Endothelial cell of umbilical vein (primary cell): ENCODE results near the gene GIGYF2. TPM values are rescaled to one million over a fixed set of nuclear protein-coding genes. Genes with fewer than 3 reads are reported as not detected.

ENCODE experiments used
- BruUV-seq: library from RNA; stranded (reverse); fragments of 400-500 nt; replicated peaks from 2 replicates; lab custom pipeline; 2021; lab: Mats Ljungman, UMichigan
- CTCF ChIA-PET: fragments of 300-600, 350-600 bp; sonication (Branson Sonifier 250); formaldehyde crosslinking; loops from one replicate; lab custom pipeline; 2021; ENCODE audit warnings: antibody characterized with exemption, inconsistent platforms; lab: Charles Lee
- POLR2A ChIA-PET: fragments of 300-600, 350-600 bp; sonication (Branson Sonifier 250); formaldehyde crosslinking; loops from one replicate; lab custom pipeline; 2021; ENCODE audit warnings: antibody characterized with exemption, inconsistent platforms; lab: Charles Lee
- DNase-seq: peaks from one replicate; pipeline ENCODE4 v3.0.0-alpha.2; 2011; ENCODE audit warnings: low read depth, low spot score
- FAIRE-seq: peaks from 2 replicates; lab custom pipeline; 2011; peaks lifted over from hg19 to GRCh38; lab: Jason Lieb, UNC
- H2AFZ ChIP-seq: 2 replicates; pipeline ENCODE4 v1.6.0; 2012; ENCODE audit warnings: low read depth, low read length, control low read depth, inconsistent platforms
- H3K27ac ChIP-seq: 2 replicates; pipeline ENCODE4 v1.5.1; 2011; ENCODE audit warnings: low read depth, mild to moderate bottlenecking, control low read depth, low read length, moderate library complexity; ENCODE audit not compliant: insufficient read depth
- H3K27me3 ChIP-seq, 2 experiments: 2 replicates each; pipeline versions ENCODE4 v1.6.0 to v1.6.1; 2011; ENCODE audit warnings: low read length in 2 of 2, mixed read lengths in 1 of 2; ENCODE audit not compliant: control insufficient read depth in 2 of 2, insufficient read depth in 2 of 2
- H3K36me3 ChIP-seq, 2 experiments: 2 replicates in 1 of 2; 3 replicates in 1 of 2; pipeline ENCODE4 v1.5.1; 2011; ENCODE audit warnings: low read length in 2 of 2, mild to moderate bottlenecking in 1 of 2, moderate library complexity in 1 of 2; ENCODE audit not compliant: control insufficient read depth in 2 of 2, insufficient read depth in 2 of 2; ENCODE audit errors: extremely low read depth in 1 of 2
- H3K4me1 ChIP-seq: 3 replicates; pipeline ENCODE4 v1.5.1; 2011; ENCODE audit warnings: mild to moderate bottlenecking, low read length; ENCODE audit not compliant: control insufficient read depth, insufficient read depth; ENCODE audit errors: extremely low read depth
- H3K4me2 ChIP-seq: 2 replicates; pipeline ENCODE4 v1.6.1; 2011; ENCODE audit warnings: low read length, control low read depth, mixed read lengths; ENCODE audit not compliant: insufficient read depth
- H3K4me3 ChIP-seq, 3 experiments: fragments of 200-600 bp in 1 of 3; sonication (generic), shearing (Covaris generic) in 1 of 3; replicated peaks in 1 of 3; 2 replicates each; pipeline ENCODE4 v1.5.1; 2011 to 2016; ENCODE audit warnings: control low read depth in 3 of 3, low read length in 3 of 3, mild to moderate bottlenecking in 2 of 3, inconsistent platforms in 1 of 3, low read depth in 1 of 3, moderate library complexity in 1 of 3; ENCODE audit not compliant: insufficient read depth in 1 of 3
- H3K79me2 ChIP-seq: 2 replicates; pipeline ENCODE4 v1.6.0; 2012; ENCODE audit warnings: low read length, inconsistent platforms; ENCODE audit not compliant: control insufficient read depth, insufficient read depth
- H3K9ac ChIP-seq: replicated peaks from 2 replicates; pipeline ENCODE3; 2011; ENCODE audit warnings: low read length, control low read depth; ENCODE audit not compliant: insufficient read depth; ENCODE audit errors: extremely low read depth
- H3K9me1 ChIP-seq: replicated peaks from 3 replicates; pipeline ENCODE4 v1.6.0; 2011; ENCODE audit warnings: mild to moderate bottlenecking, low read length; ENCODE audit not compliant: control insufficient read depth, insufficient read depth; ENCODE audit errors: extremely low read depth
- H3K9me3 ChIP-seq: replicated peaks from 2 replicates; pipeline ENCODE4 v1.5.1; 2012; ENCODE audit warnings: low read length, inconsistent platforms; ENCODE audit not compliant: control insufficient read depth, insufficient read depth
- H4K20me1 ChIP-seq: replicated peaks from 2 replicates; pipeline ENCODE3; 2011; ENCODE audit warnings: mild to moderate bottlenecking, low read length; ENCODE audit not compliant: control insufficient read depth, insufficient read depth; ENCODE audit errors: extremely low read depth
- CTCF ChIP-seq, 2 donors: IDR thresholded peaks; 1 replicate in 1 of 2; 2 replicates in 1 of 2; pipeline ENCODE4 v1.5.1; 2011; ENCODE audit warnings: low read length in 2 of 2, mild to moderate bottlenecking in 2 of 2, moderate library complexity in 2 of 2, control low read depth in 1 of 2, inconsistent platforms in 1 of 2, low read depth in 1 of 2; ENCODE audit not compliant: insufficient read depth in 1 of 2; ENCODE audit errors: extremely low read depth in 1 of 2
- EZH2 ChIP-seq: IDR thresholded peaks from 2 replicates; pipeline ENCODE4 v1.6.1; 2012; ENCODE audit warnings: borderline replicate concordance, low read depth, mild to moderate bottlenecking, moderate library complexity, low read length, inconsistent platforms; ENCODE audit not compliant: severe bottlenecking
- FOS ChIP-seq: IDR thresholded peaks from 2 replicates; pipeline ENCODE4 v1.6.1; 2011; ENCODE audit warnings: mild to moderate bottlenecking, low read length, moderate library complexity, borderline replicate concordance; ENCODE audit not compliant: insufficient read depth
- GATA2 ChIP-seq: IDR thresholded peaks from 2 replicates; pipeline ENCODE4 v1.7.0; 2011; ENCODE audit warnings: low read depth, mild to moderate bottlenecking, moderate library complexity, mixed read lengths, low read length; ENCODE audit not compliant: insufficient read length, insufficient read depth
- JUN ChIP-seq: IDR thresholded peaks from 2 replicates; pipeline ENCODE4 v1.6.1; 2011; ENCODE audit warnings: borderline replicate concordance, low read depth; ENCODE audit not compliant: insufficient read length, insufficient read depth
- MAX ChIP-seq: IDR thresholded peaks from 2 replicates; pipeline ENCODE4 v1.6.1; 2011; ENCODE audit not compliant: insufficient read depth, insufficient read length
- MYC ChIP-seq: IDR thresholded peaks from one replicate; pipeline ENCODE4 v1.6.1; 2011; ENCODE audit warnings: mild to moderate bottlenecking, low read depth, low read length
- POLR2A ChIP-seq: IDR thresholded peaks from 2 replicates; pipeline ENCODE4 v1.6.1; 2012; ENCODE audit warnings: low read depth, mild to moderate bottlenecking, control low read depth, low read length
- POLR2AphosphoS5 ChIP-seq: IDR thresholded peaks from 2 replicates; pipeline ENCODE4 v1.6.1; 2012; ENCODE audit warnings: low read depth, mild to moderate bottlenecking, control low read depth, low read length, moderate library complexity; ENCODE audit not compliant: insufficient read depth
- dilution Hi-C: fragments of 300-500 bp; cut with MboI; formaldehyde crosslinking; loops from one replicate; pipeline ENCODE4 v1.15.0; 2019; ENCODE audit warnings: low sequenced_read_pairs; ENCODE audit not compliant: extremely low pct_ligation_motif_present
- intact Hi-C: fragments of 100-400 bp; cut with micrococcal nuclease; formaldehyde crosslinking; loops from one replicate; pipeline ENCODE4 v1.10.0; 2022
- polyA plus RNA-seq, 4 experiments: library from polyadenylated mRNA; depleted of rRNA in 3 of 4; stranded (reverse) in 3 of 4; unstranded in 1 of 4; fragments of >200 nt; gene quantifications; 2 replicates each; pipeline versions ENCODE4 v1.2.1 to v1.2.3, GENCODE V29; 2011 to 2012; ENCODE audit warnings: missing spikeins in 1 of 4
- total RNA-seq: library from RNA; stranded (reverse); gene quantifications from 2 replicates; pipeline ENCODE4 v1.2.3, GENCODE V29; 2021

The GIGYF2 gene
- total and polyA plus RNA-seq, 2 donors (not counting 3 experiments of a cell fraction or from before 2014, with no cell fraction given), result 22.9 to 56.4 TPM

- Histone ChIP-seq H3K27me3 (no peaks in the 10 kb centered on the region), H3K36me3 (peaks cover 8 to 10% of the 10 kb centered on the region in 2 experiments), H2AFZ (no peak overlapping the region), H4K20me1 (no peaks in the 10 kb centered on the region), H3K79me2 (peaks cover 8% of the 10 kb centered on the region), H3K4me2 (peak overlapping the region; percentile 77), H3K9me3 (no peaks in the 10 kb centered on the region), H3K27ac (no peak overlapping the region), H3K9me1 (no peaks in the 10 kb centered on the region), H3K4me1 (peaks cover 40% of the 10 kb centered on the region), H3K9ac (no peak overlapping the region), H3K4me3 (no peak overlapping the region)
- intact Hi-C loops, result loop anchor here (5.0 kb wide), 1 partner anchor 232 kb away; no protein-coding TSS in a partner anchor
- dilution Hi-C loops, result no loop called here
- CTCF ChIA-PET, result interaction anchor here (0.7 to 1.3 kb wide), 4 partner anchors 13 to 189 kb away, joined by 4 to 6 read pairs (median 4); no protein-coding TSS in a partner anchor
- TF ChIP-seq MAX, result peak; percentile 24
- TF ChIP-seq CTCF (IDR thresholded peaks at IDR 0.05; ENCODE audit: extremely low read depth in 1 of 2, insufficient read depth in 1 of 2, low read depth in 1 of 2, low read length in 2 of 2), result no peak
- FAIRE-seq (peak; percentile 64), DNase-seq (peak; percentile 79)
- POLR2A ChIA-PET, result interaction anchor here (0.6 kb wide), 1 partner anchor 245 kb away, joined by 3 read pairs; no protein-coding TSS in a partner anchor
- BruUV-seq, result no TSS peak
These were observed 142.4 kb downstream of the GIGYF2 start for GRCh38 chr2:232839411-232840079.

- DNase-seq (no peak), FAIRE-seq (no peak)
- Histone ChIP-seq H3K4me1 (peaks cover 29% of the 10 kb centered on the region), H3K36me3 (peaks cover 16 to 21% of the 10 kb centered on the region in 2 experiments), H3K27ac (no peak overlapping the region), H2AFZ (no peak overlapping the region), H3K4me2 (no peak overlapping the region), H3K4me3 (no peak overlapping the region), H3K9me3 (no peaks in the 10 kb centered on the region), H3K9ac (no peak overlapping the region), H3K9me1 (no peaks in the 10 kb centered on the region), H3K79me2 (peaks cover 8% of the 10 kb centered on the region), H3K27me3 (no peaks in the 10 kb centered on the region), H4K20me1 (no peaks in the 10 kb centered on the region)
- intact Hi-C loops (no loop called here), dilution Hi-C loops (no loop called here)
- TF ChIP-seq FOS (no peak), JUN (no peak), GATA2 (no peak), MYC (no peak), POLR2A (no peak), POLR2AphosphoS5 (no peak), MAX (no peak), EZH2 (no peak), CTCF (IDR thresholded peaks at IDR 0.05; ENCODE audit: extremely low read depth in 1 of 2, insufficient read depth in 1 of 2, low read depth in 1 of 2, low read length in 2 of 2) (no peak)
- POLR2A ChIA-PET, result no interaction called here
- CTCF ChIA-PET, result interaction anchor here (0.8 to 2.1 kb wide), 4 partner anchors 34 to 409 kb away, joined by 3 to 7 read pairs (median 4); partner anchors contain the start of gene ATG16L1
- no TSS peak for BruUV-seq
These were observed 145.6 kb downstream of the GIGYF2 start for GRCh38 chr2:232842689-232843088.
